Activated CD4-positive, alpha-beta T cell treated with anti-CD3 and anti-CD28 coated beads for 4 hours (primary cell): ENCODE results near the gene CGB5.
A peak's percentile ranks its signal among the peaks of the same experiment; 100 is the strongest.
"Not testable (repeated sequence)": the region's sequence is repeated elsewhere in the genome, so short reads cannot be mapped to it uniquely, and the experiment has no call there.

ENCODE experiments used
- DNase-seq, 2 donors: peaks; one replicate each; pipeline ENCODE4 v3.0.0-alpha.2; 2020

The CGB5 gene

DNA sequence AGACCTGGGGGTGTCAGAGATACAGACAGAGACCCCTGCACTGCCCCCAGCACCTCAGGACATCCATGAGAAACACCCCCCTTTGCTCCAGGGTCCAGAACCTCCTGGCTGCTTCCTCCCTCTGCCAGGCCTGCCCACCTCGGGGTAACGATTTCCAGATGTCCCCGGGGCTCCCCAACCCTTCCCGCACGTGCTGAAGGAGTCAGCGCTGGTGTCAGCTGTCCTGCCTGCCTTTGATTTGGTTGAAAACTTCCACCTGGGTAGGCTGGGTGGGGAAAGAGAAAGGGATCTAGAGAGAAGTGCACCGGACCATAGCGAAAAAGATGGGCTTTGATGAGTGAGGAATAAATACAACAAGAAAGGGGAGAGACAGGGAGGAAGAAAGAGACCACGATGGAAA lies 15.4 kb downstream of the CGB5 start:
- no peak for DNase-seq

DNA sequence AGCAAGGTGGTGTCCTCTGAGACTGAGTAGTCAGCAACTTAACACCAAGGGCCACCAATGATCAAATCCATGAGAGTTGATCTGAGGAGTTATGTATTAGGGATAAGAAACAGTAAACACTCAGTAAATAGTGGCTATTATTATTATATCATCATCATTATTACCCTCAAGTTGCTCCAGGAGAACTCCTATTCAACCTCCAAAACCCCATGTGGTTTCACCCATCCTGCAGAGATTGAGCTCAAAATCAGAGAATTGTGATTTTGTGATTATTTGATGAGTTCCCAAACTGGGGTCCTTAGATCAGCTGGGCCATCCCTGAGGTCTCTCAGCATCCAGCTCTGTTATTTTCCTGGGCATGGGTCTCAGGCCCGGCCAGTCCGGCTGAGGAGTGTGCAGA lies 17.4 kb downstream of the CGB5 start:
- DNase-seq: no peak

DNA sequence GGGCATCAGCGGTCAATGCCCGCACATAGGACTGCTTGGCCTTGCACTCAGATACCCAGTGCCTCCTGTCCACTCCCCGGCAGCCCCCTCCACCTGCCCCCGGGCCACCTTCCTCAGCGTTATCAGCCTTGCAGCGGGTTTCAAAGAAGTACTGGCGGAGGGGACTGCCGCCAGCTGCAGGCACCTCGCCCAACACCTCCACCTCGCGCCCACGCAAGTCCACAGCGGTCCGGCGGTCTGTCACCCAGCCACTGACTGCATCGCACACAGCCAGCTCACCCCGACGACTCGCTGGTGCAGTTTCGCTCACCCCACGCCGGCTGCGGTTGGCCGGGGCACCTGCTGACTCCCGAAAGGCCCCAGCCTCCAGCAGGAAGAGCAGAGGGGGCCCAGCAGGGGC lies 17.8 kb downstream of the CGB5 start:
- DNase-seq: no peak

DNA sequence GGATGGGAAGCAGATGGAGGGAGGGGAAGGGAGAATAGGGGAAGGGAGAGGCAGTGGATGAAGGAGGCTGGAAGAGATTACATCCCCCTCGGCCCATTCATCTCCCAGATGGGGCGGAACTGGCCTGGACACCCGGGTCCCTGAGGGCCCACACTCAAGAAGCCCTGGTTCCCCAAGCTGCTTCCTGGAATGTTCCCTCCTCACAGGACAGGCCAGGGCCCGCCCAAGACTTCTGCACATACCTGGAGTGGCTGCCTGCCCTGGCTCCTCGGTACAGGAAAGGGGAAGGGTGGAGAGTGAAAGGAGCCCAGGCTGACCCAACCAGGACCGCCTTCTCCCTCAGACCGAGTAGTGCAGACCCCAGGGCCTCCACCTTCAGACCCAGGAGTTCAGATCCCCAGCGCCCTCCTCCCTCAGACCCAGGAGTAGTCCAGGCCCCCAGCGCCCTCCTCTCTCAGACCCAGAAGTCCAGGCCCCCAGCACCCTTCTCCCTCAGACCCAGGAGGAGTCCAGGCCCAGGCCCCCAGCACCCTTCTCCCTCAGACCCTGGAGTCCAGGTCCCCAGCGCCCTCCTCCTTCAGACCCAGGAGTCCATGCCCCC lies 20.5 kb downstream of the CGB5 start:
- DNase-seq: no peak

DNA sequence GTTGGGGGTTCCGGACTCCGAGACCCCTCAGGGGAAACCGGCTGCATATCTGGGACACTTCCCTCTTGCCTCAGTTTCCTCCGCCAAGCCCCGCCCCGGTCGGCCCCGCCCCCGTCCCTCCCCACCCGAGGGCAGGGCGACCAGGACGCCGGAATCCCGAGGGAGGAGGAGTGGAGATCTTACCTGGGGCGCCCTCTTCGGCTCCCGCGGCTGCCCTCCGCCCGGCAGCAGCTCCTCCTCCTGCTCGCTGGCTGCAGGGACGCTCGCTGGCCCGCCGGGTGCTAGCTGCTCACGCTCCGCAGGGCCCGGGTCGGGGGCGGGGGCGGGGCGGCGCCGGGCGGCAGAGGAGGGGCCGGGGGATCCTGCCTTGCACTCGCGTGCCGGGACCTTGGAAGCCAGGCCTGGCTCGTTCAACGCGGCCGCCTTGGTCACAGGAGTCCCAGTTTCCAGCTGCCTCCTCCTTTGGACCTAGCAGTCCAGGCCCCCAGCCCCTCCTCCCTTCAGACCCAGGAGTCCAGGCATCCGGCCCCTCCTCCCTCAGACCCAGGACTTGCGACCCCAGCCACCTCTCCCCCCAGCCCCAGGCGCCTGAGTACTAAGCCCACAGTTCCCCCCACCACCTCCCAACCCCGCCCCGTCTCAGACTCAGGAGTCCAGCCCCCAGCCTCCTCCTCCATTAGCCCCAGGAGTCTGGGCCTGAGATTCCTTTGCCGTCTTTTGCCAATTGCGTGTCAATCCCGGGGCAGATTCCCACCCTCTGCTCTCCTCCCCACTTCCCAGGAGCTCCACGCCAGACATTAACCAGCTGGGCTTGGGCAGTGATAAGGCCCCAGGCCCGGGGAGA lies 21.3 kb downstream of the CGB5 start, which contains the start of gene NTF4:
Gene NTF4 (minus strand): TSS at position 51 of the 844 bp plus-strand sequence. CDS start 2,821 bp downstream, outside the sequence.
- DNase-seq: no peak

DNA sequence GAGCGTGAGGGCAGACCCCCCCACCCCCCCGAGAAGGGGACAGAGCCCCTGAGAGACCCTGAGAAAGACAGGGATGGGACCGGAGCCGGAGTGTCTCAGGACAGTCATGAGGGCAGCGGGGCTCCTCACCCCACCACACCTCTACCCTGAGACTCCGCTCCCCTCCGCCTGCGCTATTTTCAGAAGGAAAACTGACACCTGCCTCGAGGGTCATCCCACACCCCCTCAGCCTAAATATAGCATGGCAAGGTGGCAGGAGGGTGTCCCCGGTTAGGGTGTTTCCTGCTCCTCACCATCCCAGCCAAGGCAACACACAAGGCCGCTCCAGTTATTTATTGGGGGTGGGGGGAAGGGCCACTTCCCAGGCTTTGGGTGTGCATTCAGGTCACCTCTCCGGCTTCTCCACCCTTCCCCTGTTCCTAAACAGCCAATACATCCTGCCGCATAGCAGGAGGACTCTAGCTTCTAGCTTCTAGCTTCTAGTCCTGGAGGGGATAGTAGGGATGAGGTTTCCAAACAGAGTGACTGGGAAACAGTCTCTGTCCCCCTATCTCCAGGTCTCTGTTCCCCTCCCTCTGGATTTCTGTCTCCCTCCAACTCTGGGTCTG lies 22.4 kb downstream of the CGB5 start:
- no peak for DNase-seq

DNA sequence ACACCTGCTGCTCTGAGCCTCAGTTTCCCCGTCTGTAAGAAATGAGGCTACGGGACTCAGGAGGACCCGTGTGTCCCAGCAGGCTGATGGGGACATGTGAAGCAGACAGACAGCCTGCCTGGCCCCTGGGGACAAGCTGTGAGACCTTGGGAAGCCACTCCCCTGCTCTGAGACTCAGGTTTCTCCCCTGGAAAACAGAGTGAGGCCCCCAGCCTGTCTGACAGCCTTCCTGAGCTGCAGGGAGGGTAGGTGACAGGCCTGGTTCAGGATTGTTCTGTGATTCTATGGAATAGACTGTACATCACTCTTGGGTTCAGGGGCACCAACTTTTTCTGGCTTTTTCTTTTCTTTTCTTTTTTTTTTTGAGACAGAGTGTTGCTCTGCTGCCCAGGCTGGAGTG lies 23.9 kb downstream of the CGB5 start:
- DNase-seq: no peak

DNA sequence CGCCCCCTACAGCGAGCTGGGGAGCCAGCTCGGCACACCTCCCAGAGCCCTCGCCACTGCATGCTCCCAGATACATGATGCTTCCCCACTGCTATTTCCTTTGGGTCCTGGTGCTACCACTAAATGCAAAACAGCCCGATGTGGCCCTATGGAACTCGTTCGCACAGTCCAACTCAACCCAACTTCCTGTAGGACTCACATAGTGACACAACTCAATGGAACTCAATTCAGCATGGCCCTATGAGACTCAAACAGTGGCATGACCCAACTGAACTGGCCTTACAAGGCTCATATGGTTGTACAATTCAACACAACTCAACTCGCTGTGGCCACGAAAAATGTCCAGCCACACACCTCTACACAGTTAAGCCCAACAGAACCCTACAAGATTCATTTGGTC lies 25.4 kb downstream of the CGB5 start:
- DNase-seq: no peak

DNA sequence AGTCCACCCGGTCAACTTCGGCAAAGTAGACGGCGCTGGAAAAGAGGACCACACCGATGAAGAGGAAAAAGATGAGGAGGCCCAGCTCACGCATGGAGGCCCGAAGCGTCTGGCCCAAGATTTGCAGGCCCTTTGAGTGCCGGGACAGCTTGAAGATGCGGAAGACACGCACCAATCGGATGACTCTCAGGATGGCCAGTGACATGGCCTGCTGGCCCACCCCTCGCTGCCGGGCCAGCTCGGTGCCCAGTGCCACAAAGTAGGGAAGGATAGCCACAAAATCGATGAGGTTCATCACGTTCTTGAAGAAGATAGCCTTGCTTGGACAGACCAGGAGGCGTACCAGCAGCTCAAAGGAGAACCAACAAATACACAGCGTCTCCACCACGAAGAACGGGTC lies 26.8 kb downstream of the CGB5 start:
- no peak for DNase-seq

DNA sequence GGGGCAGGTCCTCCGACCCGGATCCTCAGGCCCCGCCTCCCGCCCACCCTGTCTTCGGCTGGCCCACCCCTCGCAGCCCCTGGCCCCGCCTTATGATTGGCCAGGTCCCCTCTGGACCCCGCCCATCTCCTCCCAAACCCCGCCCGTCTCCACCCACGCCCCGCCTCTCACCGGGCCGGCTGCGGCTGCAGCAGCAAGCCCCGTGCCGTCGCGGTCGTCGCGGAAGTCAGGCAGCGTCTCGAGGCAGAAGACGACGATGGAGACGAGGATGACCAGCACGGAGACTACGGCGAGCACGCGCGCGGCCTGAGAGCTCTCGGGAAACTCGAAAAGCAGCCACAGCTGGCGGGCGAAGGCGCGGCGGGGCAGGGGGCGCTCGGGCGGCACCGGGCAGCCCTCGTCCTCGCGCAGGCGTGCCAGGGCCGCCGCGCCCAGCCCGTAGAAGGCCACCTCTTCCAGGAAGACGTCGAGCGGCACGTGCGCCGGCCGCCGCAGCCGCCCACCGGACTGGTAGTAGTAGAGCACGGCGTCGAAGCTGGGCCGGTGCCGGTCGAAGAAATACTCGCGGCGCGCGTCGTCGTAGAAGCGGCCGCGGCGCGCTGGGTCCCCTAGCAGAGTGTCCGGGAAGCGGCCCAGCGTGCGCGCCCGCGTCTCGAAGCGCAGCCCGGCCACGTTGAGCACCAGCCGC lies 28.4 kb downstream of the CGB5 start:
- peak; percentile 26 to 33 for DNase-seq

DNA sequence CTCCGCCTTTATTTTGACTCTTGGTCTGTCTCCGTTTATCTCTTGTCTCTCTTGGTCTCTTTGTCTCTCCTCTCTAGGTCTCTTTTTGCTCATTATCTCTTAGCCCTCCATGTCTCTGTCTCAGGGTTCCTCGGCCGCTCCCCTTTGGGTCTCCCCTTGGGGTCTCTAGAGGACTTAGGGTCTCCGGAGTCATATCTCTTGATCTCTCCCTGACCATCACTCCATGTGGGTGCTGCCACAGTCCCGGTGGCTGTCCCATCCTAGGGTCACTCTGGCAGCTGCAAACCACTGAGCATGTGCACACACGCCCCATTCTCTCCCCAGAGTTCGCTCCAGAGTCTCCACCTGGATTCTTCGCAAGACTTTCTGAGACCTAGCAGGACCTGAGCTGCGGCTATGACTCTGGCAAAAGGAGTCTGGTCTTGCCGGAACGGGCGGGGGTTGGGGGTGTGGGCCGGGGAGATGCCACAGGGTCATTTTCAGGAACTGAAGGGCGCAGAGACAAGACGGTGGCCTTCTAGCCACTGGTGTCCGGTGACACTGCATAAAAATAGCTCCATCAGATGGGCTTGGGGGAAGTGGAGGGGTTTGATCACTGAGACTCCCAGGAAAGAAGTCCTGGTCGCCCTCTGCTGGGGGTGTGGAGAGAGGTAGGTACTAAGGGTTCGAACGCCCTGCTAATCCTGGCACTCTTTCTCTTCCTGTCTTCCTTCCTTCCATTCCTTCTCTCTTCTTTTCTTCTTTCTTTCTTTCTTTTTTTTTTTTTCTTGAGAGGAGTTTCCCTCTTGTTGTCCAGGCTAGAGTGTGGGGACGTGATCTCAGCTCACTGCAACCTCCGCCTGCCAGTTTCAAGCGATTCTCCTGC lies 30.1 kb downstream of the CGB5 start:
- no peak for DNase-seq

DNA sequence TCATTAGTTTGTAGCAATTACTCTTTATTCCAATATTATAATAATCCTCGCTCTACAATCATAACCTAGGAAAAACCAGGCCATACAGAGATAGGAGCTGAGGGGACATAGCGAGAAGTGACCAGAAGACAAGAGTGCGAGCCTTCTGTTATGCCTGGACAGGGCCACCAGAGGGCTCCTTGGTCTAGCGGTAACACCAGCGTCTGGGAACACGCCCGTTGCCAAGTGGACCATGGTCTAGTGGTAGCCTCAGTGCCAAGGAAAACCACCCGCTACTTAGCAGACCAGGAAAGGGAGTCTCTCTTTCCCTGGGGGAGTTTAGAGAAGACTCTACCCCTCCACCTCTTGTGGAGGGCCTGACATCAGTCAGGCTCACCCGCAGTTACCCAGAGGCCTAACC lies 31.2 kb downstream of the CGB5 start:
- DNase-seq: not testable (repeated sequence)

DNA sequence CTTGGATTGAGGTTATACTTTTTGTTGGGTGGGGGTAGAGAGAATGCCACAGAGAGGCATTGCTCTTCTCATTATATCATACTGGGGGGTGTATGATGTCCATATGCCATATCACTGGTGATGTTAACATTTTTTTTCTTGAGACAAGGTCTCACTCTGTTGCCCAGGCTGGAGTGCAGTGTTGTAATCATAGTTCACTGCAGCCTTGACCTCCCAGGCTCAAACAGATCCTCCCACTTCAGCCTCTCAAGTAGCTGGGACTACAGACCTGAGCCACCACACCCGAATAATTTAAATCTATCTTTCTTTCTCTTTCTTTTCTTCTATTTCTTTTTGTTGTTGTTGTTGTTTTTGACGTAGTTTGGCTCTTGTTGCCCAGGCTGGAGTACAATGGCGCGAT lies 36.7 kb downstream of the CGB5 start:
- no peak for DNase-seq

DNA sequence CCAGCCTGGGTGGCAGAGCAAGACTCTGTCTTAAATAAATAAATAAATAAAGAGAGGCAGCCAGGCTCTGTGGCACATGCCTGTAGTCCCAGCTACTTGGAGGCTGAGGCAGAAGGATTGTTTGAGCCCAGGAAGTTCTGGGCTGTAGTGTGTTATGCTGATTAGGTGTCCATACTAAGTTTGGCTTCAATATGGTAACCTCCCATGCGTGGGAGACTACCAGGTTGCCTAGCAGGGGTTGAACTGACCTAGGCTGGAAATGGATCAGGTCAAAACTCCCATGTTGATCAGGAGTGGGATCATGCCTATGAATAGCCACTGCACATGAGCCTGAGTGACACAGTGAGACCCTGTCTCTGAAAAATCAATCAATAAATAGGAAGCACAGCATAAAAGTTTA lies 37.6 kb downstream of the CGB5 start:
- no peak for DNase-seq

DNA sequence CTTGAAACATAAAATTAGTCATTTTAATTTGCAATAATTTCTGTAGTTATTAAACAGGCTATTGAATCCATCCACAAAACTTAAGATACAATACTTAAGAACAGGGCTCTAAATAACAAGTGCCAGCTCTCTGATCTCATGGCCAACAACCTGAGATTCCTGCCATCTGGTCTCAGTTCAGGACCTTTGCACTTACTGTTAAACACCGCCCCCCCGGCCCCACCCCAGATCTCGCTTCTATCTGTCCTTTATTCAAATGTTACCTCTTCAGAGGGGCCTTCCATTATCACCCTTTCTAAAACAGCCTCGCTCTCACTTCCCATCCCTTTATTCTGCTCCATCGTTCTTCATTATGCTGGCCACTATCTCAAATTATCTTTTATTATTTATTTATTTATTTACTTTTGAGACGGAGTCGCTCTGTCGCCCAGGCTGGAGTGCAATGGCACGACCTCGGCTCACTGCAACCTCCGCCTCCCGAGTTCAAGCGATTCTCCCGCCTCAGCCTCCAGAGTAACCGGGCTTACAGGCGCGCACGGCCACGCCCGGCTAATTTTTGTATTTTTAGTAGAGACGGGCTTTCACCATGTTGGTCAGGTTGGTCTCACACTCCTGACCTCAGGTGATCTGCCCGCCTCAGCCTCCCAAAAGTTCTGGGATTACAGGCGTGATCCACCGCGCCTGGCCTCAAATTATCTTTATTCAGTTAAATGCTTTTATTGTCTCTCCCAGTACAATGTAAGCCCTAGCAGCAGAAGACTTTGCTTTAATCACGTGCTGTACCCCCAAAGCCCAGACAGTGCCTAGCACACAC lies 40.8 kb downstream of the CGB5 start:
- no peak for DNase-seq

DNA sequence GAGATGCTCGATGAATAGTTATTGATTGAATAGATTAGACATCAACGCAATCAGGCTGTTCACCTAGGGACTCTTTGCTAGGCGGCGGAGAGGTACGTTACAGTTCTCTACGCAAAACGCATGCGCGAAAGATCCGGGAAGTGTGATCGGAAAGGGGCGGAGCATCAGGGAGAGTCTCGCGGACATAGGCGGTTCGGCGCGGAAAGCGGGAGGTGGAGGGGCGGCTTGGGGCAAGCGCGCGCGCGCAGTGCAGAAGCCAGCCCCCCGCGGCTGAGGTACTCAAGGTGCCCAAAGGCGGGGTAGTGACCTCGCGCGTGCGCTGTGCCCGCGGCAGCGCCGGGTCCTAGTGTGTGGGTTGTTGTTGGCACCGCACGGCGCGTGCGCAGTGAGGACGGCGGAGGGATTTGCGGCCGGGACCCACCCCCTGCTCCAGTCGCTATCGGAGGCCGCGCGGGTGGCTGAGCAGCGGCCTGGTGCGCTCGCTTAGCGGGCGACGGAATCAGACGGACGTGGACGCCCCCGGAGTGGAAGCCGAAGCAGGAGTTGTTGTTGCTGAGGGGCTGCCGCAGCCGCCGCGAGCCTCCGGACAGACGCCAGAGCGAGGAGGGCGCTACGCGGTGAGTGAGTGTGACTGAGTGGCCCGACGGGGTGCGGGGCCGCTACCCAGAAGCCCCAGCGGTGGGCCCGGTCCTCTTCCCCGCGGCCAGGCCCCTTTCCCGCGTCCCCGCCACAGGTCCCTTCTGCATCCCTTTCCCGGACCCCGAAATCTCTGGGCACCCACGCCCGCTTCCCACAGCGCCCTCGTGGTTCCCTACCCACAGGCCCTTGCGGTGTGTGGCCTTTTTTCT lies 41.6 kb downstream of the CGB5 start, which contains the start of gene SNRNP70:
Gene SNRNP70 (plus strand): TSS at position 432 of the 848 bp plus-strand sequence. CDS start 964 bp downstream, outside the sequence.
- peak; percentile 97 to 99 for DNase-seq

DNA sequence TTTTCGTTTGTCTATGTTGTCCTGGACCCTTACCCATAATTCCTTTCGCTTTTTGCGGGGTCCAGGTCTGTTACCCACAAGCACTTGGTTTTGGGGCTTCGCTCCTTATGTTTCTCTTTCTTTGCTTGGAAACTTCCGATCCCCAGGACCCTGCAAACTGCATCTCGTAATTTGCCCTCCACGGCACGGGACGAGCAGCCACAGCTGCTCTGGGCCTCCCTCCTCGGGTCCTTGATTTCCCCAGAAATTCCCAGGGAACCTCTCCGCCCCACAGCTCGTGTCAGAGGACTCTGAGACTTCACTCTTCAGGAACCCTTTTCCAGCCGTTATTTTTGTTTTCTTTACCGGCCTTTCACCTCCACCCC lies 42.2 kb downstream of the CGB5 start:
- DNase-seq: no peak

DNA sequence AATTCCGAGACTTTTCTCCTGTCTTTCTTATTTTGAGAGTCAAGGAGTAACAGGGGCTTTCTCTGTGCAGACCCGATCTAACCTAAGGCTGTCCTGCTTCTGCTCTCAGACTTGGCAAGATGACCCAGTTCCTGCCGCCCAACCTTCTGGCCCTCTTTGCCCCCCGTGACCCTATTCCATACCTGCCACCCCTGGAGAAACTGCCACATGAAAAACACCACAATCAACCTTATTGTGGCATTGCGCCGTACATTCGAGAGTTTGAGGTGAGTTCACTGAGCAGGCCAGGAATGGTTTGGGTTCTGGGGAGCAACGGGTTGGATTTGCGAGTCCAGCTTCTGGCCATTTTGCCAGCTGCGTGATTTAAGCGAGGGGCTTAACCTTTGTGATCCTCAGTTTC lies 42.6 kb downstream of the CGB5 start:
- DNase-seq: no peak

DNA sequence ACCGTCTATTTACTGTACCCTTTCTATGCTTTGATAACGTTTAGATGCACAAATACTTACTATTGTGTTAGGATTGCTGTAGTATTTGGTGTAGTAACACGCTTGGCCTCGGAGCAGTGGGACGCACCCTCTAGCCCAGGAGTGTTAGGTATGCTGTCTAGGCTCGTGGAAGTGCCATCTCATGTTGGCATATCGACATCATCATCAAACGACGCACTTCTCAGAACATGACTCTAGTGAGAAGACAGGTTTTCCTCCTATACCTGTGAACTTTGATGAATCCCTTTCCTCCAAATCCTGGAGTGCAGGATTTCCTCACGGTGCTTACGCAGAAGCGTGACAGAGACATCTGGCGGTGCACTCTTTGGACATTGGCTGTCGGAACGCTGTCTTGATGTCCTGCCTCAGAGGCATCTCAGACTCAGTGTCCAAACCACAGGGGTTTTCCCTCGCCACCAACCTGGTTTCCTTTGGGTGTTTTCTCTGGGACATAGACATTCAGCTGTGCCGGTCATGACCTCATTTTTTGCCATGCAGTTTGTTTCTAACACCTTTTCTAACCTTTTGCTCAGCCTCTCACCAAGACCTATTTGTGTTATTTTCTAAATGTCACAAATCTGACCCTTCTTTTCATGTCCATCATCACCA lies 47.9 kb downstream of the CGB5 start:
- DNase-seq: no peak

DNA sequence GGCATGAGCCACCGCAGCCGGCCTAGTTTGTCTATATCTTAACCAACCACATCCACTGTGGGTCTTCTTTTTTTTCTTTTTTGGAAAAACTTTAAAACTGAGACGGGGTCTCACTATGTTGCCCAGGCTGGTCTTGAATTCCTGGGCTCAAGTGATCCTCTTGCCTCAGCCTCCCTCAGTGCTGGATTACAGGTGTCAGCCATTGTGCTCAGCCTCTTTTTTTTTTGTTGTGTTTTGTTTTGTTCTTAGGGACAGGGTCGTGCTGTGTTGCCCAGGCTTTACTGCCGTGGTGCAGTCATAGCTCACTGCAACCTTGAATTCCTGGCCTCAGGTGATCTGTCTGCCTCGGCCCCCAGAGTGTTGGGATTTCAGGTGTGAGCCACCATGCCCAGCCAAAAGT lies 49.0 kb downstream of the CGB5 start:
- DNase-seq: no peak
